ENCODE measurements around the gene STAP2.

- peak in 2 of 3 donors; percentile 62 to 71 for TF ChIP-seq POLR2A (IDR thresholded peaks at IDR 0.05)
- no peak for TF ChIP-seq CTCF (IDR thresholded peaks at IDR 0.05)
These were observed at the start of gene STAP2 for GRCh38 chr19:4338441-4339355.
